K562 (cell line): ENCODE measurements around the gene TULP4. TPM values are rescaled to one million over a fixed set of nuclear protein-coding genes. Genes with fewer than 3 reads are reported as not detected.

Experiments used
- ARID3B ChIP-seq: fragments of 250-450 bp; sonication (Bioruptor Pico); IDR thresholded peaks from 2 replicates; pipeline ENCODE4 v1.4.0; 2020; ENCODE audit warnings: borderline replicate concordance
- ELF2 ChIP-seq: fragments of 250-450 bp; sonication (Bioruptor Pico); IDR thresholded peaks from 2 replicates; pipeline ENCODE4 v1.5.0; 2021; ENCODE audit warnings: mild to moderate bottlenecking
- HNRNPH1 ChIP-seq: fragments of 200-400 bp; formaldehyde crosslinking; optimal IDR thresholded peaks from 2 replicates; pipeline ENCODE3; 2017; ENCODE audit warnings: low read depth, mild to moderate bottlenecking, low read length, moderate library complexity
- PTRF ChIP-seq: fragments of 450-650 bp; IDR thresholded peaks from 2 replicates; pipeline ENCODE4 v1.6.1; 2016; ENCODE audit warnings: mild to moderate bottlenecking, missing genetic modification characterization, missing compliant biosample characterization
- SIN3A ChIP-seq, 2 experiments: fragments of 150-350 bp in 1 of 2; IDR thresholded peaks; 2 replicates each; pipeline ENCODE4 v1.6.1; 2011 to 2016; ENCODE audit warnings: borderline replicate concordance in 2 of 2, low read depth in 2 of 2, low read length in 2 of 2, mild to moderate bottlenecking in 2 of 2, moderate library complexity in 2 of 2; ENCODE audit not compliant: control insufficient read depth in 1 of 2
- STAG1 ChIP-seq: sonication (generic); formaldehyde crosslinking; IDR thresholded peaks from 2 replicates; pipeline ENCODE4 v1.5.0; 2020; ENCODE audit warnings: missing genetic modification reagents, borderline replicate concordance
- TCF7L2 ChIP-seq: fragments of 150-350 bp; IDR thresholded peaks from 2 replicates; pipeline ENCODE4 v1.6.1; 2016; ENCODE audit warnings: low read depth, mild to moderate bottlenecking, low read length, moderate library complexity
- ZC3H4 ChIP-seq: sonication (generic); formaldehyde crosslinking; IDR thresholded peaks from 2 replicates; pipeline ENCODE4 v1.9.0; 2021; ENCODE audit warnings: missing genetic modification reagents, borderline replicate concordance
- ZNF407 ChIP-seq: fragments of 450-650 bp; IDR thresholded peaks from 2 replicates; pipeline ENCODE4 v1.6.1; 2016; ENCODE audit warnings: low read depth
- ZNF444 ChIP-seq: fragments of 250-450 bp; sonication (Bioruptor Pico); IDR thresholded peaks from 2 replicates; pipeline ENCODE4 v1.4.0; 2020; ENCODE audit warnings: mild to moderate bottlenecking, moderate library complexity
- ZNF766 ChIP-seq: fragments of 200-800 bp; sonication (Bioruptor generic); conservative IDR thresholded peaks from 2 replicates; pipeline ENCODE4 v1.6.1; 2016; ENCODE audit warnings: missing genetic modification characterization, missing compliant biosample characterization
- polyA plus RNA-seq, 8 experiments: library from polyadenylated mRNA; depleted of rRNA in 4 of 8; stranded (reverse) in 5 of 8; unstranded in 3 of 8; fragments of >200 nt; fragmentation: Nextera tagmentation in 2 of 8; fragmentation: Illumina TruSeq in 1 of 8; extraction: Ambion mirVana in 2 of 8; extraction: Trizol in 1 of 8; gene quantifications; 2 replicates each; pipeline versions ENCODE4 v1.2.1 to v1.2.3, GENCODE V29; 2011 to 2014; ENCODE audit warnings: inconsistent platforms in 1 of 8, missing spikeins in 1 of 8
- total RNA-seq, 7 experiments: library from RNA; depleted of rRNA in 6 of 7; stranded (reverse); fragments of >200 nt in 6 of 7; fragmentation: Illumina TruSeq in 2 of 7; extraction: Trizol in 2 of 7; gene quantifications; 2 replicates each; pipeline versions ENCODE4 v1.2.1 to v1.2.3, GENCODE V29; 2011 to 2021; ENCODE audit warnings: low replicate concordance in 1 of 7
- TF ChIP-seq, protein P1 (sequence below): fragments of 450-650 bp; formaldehyde crosslinking; IDR thresholded peaks from 2 replicates; pipeline ENCODE4 v1.4.0; 2020; ENCODE audit warnings: mild to moderate bottlenecking
- TF ChIP-seq, protein P2 (sequence below): fragments of 450-650 bp; IDR thresholded peaks from 2 replicates; pipeline ENCODE4 v1.6.1; 2017; ENCODE audit warnings: antibody characterized with exemption

The TULP4 gene
- total and polyA plus RNA-seq, 9 of the 15 experiments (the other 6 are each of a cell fraction or from before 2014, with no cell fraction given): 1.2 to 50.4 (median 11.0) TPM

GRCh38 chr6:158559895-158560835, 247.9 kb downstream of the TULP4 start, which contains the start of gene TMEM181 (continued):
- peak; percentile 37 for TF ChIP-seq HNRNPH1
- 0 out of 2 replicates have a peak, but pooled peaks have one; percentile 63 for TF ChIP-seq ZC3H4
- peak; percentile 99 for TF ChIP-seq ELF2
- TF ChIP-seq SIN3A (IDR thresholded peaks at IDR 0.05; ENCODE audit: borderline replicate concordance in 2 of 2, control insufficient read depth in 1 of 2, low read depth in 2 of 2, low read length in 2 of 2): peak; percentile 93 to 96
- peak; percentile 67; the same call in 1 of the 2 replicates for TF ChIP-seq ZNF766 (CRISPR knock-in tag)
- TF ChIP-seq PTRF (tag): no peak
- TF ChIP-seq TCF7L2: no peak
- TF ChIP-seq, protein P1, sequence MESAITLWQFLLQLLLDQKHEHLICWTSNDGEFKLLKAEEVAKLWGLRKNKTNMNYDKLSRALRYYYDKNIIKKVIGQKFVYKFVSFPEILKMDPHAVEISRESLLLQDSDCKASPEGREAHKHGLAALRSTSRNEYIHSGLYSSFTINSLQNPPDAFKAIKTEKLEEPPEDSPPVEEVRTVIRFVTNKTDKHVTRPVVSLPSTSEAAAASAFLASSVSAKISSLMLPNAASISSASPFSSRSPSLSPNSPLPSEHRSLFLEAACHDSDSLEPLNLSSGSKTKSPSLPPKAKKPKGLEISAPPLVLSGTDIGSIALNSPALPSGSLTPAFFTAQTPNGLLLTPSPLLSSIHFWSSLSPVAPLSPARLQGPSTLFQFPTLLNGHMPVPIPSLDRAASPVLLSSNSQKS (CRISPR knock-in tag): no peak
- no peak for TF ChIP-seq ARID3B (CRISPR knock-in tag)
- TF ChIP-seq, protein P2, sequence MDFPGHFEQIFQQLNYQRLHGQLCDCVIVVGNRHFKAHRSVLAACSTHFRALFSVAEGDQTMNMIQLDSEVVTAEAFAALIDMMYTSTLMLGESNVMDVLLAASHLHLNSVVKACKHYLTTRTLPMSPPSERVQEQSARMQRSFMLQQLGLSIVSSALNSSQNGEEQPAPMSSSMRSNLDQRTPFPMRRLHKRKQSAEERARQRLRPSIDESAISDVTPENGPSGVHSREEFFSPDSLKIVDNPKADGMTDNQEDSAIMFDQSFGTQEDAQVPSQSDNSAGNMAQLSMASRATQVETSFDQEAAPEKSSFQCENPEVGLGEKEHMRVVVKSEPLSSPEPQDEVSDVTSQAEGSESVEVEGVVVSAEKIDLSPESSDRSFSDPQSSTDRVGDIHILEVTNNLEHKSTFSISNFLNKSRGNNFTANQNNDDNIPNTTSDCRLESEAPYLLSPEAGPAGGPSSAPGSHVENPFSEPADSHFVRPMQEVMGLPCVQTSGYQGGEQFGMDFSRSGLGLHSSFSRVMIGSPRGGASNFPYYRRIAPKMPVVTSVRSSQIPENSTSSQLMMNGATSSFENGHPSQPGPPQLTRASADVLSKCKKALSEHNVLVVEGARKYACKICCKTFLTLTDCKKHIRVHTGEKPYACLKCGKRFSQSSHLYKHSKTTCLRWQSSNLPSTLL: no peak
- no peak for TF ChIP-seq STAG1 (CRISPR knock-in tag)
- no peak for TF ChIP-seq ZNF444 (CRISPR knock-in tag)
- no peak for TF ChIP-seq ZNF407
